NCI-H2171 treated with DMSO at 0.1 percent for 48 hours (cell line): ENCODE results near the gene TGM6.

ENCODE experiments used
- DNase-seq: peaks from one replicate; lab custom pipeline; 2025; lab: John Stamatoyannopoulos, UW

Gene TGM6

GRCh38 chr20:2364044-2364443, 16.7 kb upstream of the TGM6 start:
- DNase-seq, result no peak

- DNase-seq, result no peak
Measured at GRCh38 chr20:2365091-2365490, 15.6 kb upstream of the TGM6 start.

GRCh38 chr20:2365666-2366065, 15.0 kb upstream of the TGM6 start:
- no peak for DNase-seq

- DNase-seq, result no peak
Measured at GRCh38 chr20:2368621-2369020, 12.1 kb upstream of the TGM6 start.

GRCh38 chr20:2373098-2373497, 7.6 kb upstream of the TGM6 start:
- DNase-seq, result no peak

GRCh38 chr20:2374346-2375125, 6.2 kb upstream of the TGM6 start:
- no peak for DNase-seq

- DNase-seq, result no peak
Measured at GRCh38 chr20:2378893-2379292, 1.8 kb upstream of the TGM6 start.

GRCh38 chr20:2379511-2380229, 1.0 kb upstream of the TGM6 start:
- no peak for DNase-seq

- DNase-seq, result no peak
Measured at GRCh38 chr20:2381303-2381702, 602 bp downstream of the TGM6 start.

- no peak for DNase-seq
Measured at GRCh38 chr20:2382833-2383232, 2.1 kb downstream of the TGM6 start.

- no peak for DNase-seq
Measured at GRCh38 chr20:2385026-2385425, 4.3 kb downstream of the TGM6 start.

GRCh38 chr20:2385496-2385895, 4.8 kb downstream of the TGM6 start:
- DNase-seq, result no peak

- DNase-seq, result no peak
Measured at GRCh38 chr20:2386516-2387179, 5.9 kb downstream of the TGM6 start.

- peak; percentile 74 for DNase-seq
Measured at GRCh38 chr20:2387180-2387577, 6.5 kb downstream of the TGM6 start.

GRCh38 chr20:2387580-2387979, 6.9 kb downstream of the TGM6 start:
- DNase-seq, result peak; percentile 74

- no peak for DNase-seq
Measured at GRCh38 chr20:2390951-2391675, 10.4 kb downstream of the TGM6 start.

- no peak for DNase-seq
Measured at GRCh38 chr20:2394411-2395055, 13.8 kb downstream of the TGM6 start.

- DNase-seq, result no peak
Measured at GRCh38 chr20:2395136-2395535, 14.4 kb downstream of the TGM6 start.

- DNase-seq, result no peak
Measured at GRCh38 chr20:2396241-2396814, 15.6 kb downstream of the TGM6 start.

- no peak for DNase-seq
Measured at GRCh38 chr20:2397091-2397490, 16.4 kb downstream of the TGM6 start.

GRCh38 chr20:2397595-2398145, 17.0 kb downstream of the TGM6 start:
- DNase-seq, result no peak
